ENCODE data around the gene CCDC40.

The CCDC40 gene

GRCh38 chr17:80002070-80002641 is 34.3 kb upstream of the CCDC40 start:
- no peak for DNase-seq (ENCODE audit: low spot score)
- TF ChIP-seq, protein P1, sequence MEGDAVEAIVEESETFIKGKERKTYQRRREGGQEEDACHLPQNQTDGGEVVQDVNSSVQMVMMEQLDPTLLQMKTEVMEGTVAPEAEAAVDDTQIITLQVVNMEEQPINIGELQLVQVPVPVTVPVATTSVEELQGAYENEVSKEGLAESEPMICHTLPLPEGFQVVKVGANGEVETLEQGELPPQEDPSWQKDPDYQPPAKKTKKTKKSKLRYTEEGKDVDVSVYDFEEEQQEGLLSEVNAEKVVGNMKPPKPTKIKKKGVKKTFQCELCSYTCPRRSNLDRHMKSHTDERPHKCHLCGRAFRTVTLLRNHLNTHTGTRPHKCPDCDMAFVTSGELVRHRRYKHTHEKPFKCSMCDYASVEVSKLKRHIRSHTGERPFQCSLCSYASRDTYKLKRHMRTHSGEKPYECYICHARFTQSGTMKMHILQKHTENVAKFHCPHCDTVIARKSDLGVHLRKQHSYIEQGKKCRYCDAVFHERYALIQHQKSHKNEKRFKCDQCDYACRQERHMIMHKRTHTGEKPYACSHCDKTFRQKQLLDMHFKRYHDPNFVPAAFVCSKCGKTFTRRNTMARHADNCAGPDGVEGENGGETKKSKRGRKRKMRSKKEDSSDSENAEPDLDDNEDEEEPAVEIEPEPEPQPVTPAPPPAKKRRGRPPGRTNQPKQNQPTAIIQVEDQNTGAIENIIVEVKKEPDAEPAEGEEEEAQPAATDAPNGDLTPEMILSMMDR (IDR thresholded peaks at IDR 0.05; ENCODE audit: extremely low read depth, insufficient read depth, missing control alignments), result no peak
- in situ Hi-C loops (cut with MboI; ENCODE audit: low pct_unique_long_range_greater_than_20kb, low sequenced_read_pairs, unreplicated experiment), result no loop called here

GRCh38 chr17:80002690-80003490 is 33.6 kb upstream of the CCDC40 start:
- no peak for DNase-seq (ENCODE audit: low spot score)
- in situ Hi-C loops (cut with MboI; ENCODE audit: low pct_unique_long_range_greater_than_20kb, low sequenced_read_pairs, unreplicated experiment), result no loop called here
- TF ChIP-seq, protein P1 (IDR thresholded peaks at IDR 0.05; ENCODE audit: extremely low read depth, insufficient read depth, missing control alignments), result no peak

- TF ChIP-seq, protein P1 (IDR thresholded peaks at IDR 0.05; ENCODE audit: extremely low read depth, insufficient read depth, missing control alignments), result no peak
- DNase-seq (ENCODE audit: low spot score), result no peak
- in situ Hi-C loops (cut with MboI; ENCODE audit: low pct_unique_long_range_greater_than_20kb, low sequenced_read_pairs, unreplicated experiment), result no loop called here
Measured at GRCh38 chr17:80003969-80004368, 32.5 kb upstream of the CCDC40 start.

GRCh38 chr17:80005360-80006338 is 30.8 kb upstream of the CCDC40 start:
- peak; percentile 95 for DNase-seq (ENCODE audit: low spot score)
- in situ Hi-C loops (cut with MboI; ENCODE audit: low pct_unique_long_range_greater_than_20kb, low sequenced_read_pairs, unreplicated experiment), result no loop called here
- TF ChIP-seq, protein P1 (IDR thresholded peaks at IDR 0.05; ENCODE audit: extremely low read depth, insufficient read depth, missing control alignments), result peak; percentile 92

DNA sequence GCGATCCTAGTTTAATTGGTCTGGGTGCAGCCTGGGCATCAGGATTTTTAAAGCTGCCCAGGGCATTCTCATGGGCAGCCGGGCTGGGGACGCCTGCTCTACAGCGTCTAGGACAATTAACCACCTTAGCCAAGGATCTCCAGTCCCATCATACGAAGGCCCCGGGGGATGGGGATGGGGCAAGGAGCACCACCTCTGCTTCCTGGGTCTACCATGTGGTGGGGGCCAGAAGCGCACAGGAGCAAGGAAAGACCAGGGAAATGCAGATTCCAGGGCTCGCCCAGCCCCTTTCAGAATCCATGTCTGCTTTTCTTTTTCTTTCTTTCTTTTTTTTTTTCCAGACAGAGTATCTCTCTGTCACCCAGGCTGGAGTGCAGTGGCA is 30.1 kb upstream of the CCDC40 start:
- DNase-seq (ENCODE audit: low spot score), result no peak
- in situ Hi-C loops (cut with MboI; ENCODE audit: low pct_unique_long_range_greater_than_20kb, low sequenced_read_pairs, unreplicated experiment), result no loop called here
- TF ChIP-seq, protein P1 (IDR thresholded peaks at IDR 0.05; ENCODE audit: extremely low read depth, insufficient read depth, missing control alignments), result no peak
